GM12891 (cell line): ENCODE results near the gene IL13RA1.
A peak's percentile ranks its signal among the peaks of the same experiment; 100 is the strongest.
"Not testable (repeated sequence)": the region's sequence is repeated elsewhere in the genome, so short reads cannot be mapped to it uniquely, and the experiment has no call there.

Source experiments
- DNase-seq: peaks from one replicate; pipeline ENCODE4 v3.0.0; 2011; ENCODE audit warnings: low spot score; ENCODE audit not compliant: insufficient read length
- FAIRE-seq: peaks from 2 replicates; lab custom pipeline; 2011; peaks lifted over from hg19 to GRCh38; lab: Jason Lieb, UNC
- PAX5 ChIP-seq: IDR thresholded peaks from 2 replicates; pipeline ENCODE4 v1.6.1; 2011; ENCODE audit warnings: low read length, moderate library complexity, mild to moderate bottlenecking; ENCODE audit not compliant: insufficient read depth, severe bottlenecking
- POLR2A ChIP-seq: IDR thresholded peaks from 2 replicates; pipeline ENCODE4 v1.6.1; 2011; ENCODE audit warnings: low read depth, low read length, control low read depth
- POLR2AphosphoS5 ChIP-seq: IDR thresholded peaks from 2 replicates; pipeline ENCODE4 v1.6.1; 2011; ENCODE audit warnings: low read depth, low read length, control low read depth
- POU2F2 ChIP-seq: IDR thresholded peaks from 2 replicates; pipeline ENCODE4 v1.6.1; 2011; ENCODE audit warnings: low read depth, mild to moderate bottlenecking, control low read depth, low read length, moderate library complexity
- SPI1 ChIP-seq: IDR thresholded peaks from 2 replicates; pipeline ENCODE4 v1.6.1; 2011; ENCODE audit warnings: low read depth, low read length, control low read depth
- TAF1 ChIP-seq: IDR thresholded peaks from 2 replicates; pipeline ENCODE4 v1.6.1; 2011; ENCODE audit warnings: low read depth, low read length, control low read depth

The IL13RA1 gene

DNA sequence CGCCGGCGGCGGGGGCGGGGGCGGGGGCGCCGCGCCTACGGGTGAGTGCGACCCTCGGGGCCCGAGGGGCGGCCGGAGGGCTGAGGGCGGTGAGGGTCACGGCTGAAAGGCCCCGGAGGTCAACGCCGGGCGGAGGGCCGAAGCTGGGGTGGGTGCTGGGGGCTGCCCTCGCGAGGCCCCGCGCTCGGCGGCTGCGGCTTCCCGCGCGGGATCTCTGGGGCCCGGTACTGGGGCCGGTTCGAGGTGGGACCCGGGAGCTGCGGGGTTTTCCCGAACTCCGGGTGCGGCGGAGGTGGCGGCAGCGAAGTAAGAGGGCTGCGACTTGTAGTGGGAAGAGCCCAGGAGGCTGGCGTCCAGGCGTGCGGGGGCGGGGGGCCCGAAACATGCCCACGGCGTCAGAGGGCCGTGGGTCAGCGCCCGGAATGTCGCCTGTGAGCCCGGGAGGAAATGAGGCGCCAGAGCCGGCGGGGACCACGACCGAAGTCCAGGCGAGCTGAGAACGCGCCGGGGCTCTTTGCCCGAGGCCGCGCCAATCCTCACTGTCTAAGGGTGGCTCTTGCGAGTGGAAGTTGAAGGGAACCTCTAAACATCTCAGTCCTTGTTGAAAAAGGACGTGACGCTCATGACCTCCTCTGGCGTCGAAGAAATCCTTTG lies 407 bp downstream of the IL13RA1 start:
- DNase-seq (no peak), FAIRE-seq (no peak)
- TF ChIP-seq TAF1: no peak
- no peak for TF ChIP-seq POLR2A
- TF ChIP-seq POU2F2: no peak
- TF ChIP-seq SPI1: no peak
- no peak for TF ChIP-seq PAX5
- no peak for TF ChIP-seq POLR2AphosphoS5

DNA sequence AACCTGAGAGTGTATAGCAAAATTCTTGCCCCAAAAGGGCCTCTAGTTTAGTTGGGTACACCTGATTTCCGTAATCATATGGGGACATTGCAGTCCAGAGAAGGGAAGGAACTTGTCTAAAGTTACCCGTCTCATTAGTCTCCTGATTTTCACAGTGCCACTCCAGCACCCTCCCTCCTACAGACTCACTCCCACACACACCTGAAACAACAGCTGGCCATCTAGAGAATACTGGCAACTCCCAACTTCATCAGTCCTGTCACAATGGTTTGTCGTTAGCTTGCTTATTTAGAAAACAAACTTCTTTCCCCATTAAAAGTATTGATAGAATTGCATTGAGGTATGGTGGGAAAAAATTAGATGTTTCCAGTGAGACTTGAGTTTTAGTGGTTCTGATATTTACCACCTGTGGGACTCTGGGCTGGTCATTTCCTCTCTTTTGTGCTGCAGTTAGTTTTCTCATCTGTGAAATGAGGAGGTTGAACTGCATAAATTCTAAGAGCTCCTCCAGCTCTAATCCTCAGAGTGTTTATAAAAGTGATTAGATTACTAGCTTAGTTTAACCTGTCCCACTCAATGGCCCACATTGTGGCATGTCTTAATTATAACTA lies 1.7 kb downstream of the IL13RA1 start:
- peak; percentile 58 for FAIRE-seq
- TF ChIP-seq POLR2A (no peak), POU2F2 (no peak), SPI1 (no peak)

DNA sequence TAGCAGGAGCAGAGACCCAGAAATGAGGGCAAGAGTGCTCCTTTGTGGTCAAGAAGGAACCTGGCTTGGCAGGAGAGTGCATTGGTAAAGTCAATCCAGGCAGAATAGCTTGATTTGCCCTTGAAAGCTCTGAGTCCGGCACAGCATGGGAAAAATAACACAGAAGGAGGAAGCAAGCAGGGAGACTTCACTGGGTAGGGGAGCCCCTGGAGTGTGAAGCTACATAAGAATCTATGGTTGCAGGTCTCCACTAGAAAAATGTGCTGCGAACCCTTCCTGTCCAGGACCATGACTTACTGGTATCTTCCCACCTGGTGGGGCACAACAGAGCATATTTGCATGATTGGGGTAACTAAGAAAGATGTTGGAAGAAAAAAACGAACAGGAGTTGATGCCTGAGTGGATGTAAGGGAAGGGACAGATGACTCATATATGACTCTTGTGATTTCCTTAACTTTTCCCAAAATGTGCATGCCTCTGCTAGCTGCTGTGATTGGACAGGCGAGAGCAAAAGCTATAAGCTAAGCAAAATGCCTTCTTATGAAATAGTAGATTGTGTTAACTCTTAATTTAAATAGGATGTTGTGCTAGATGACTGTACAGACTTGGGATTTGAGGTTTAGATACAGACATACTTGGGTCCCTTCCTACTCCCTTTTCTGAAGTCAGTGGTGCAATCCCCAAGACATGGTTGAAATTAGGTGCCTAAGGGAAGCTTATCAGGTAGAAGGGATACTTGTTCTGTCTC lies 3.3 kb downstream of the IL13RA1 start:
- DNase-seq (no peak), FAIRE-seq (no peak)
- TF ChIP-seq POLR2A: no peak
- no peak for TF ChIP-seq PAX5
- TF ChIP-seq POLR2AphosphoS5: no peak
- TF ChIP-seq SPI1: no peak
- no peak for TF ChIP-seq POU2F2
- TF ChIP-seq TAF1: no peak

More for the DNA sequence above, 1.7 kb downstream of the IL13RA1 start:
- no peak for DNase-seq

DNA sequence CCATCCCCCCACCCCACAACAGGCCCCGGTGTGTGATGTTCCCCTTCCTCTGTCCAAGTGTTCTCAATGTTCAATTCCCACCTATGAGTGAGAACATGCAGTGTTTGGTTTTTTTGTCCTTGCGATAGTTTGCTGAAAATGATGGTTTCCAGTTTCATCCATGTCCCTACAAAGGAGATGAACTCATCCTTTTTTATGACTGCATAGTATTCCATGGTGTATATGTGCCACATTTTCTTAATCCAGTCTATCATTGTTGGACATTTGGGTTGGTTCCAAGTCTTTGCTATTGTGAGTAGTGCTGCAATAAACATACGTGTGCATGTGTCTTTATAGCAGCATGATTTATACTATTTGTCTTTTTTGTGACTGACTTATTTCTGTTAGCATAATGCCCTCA lies 5.1 kb downstream of the IL13RA1 start:
- DNase-seq, FAIRE-seq: not testable (repeated sequence)

DNA sequence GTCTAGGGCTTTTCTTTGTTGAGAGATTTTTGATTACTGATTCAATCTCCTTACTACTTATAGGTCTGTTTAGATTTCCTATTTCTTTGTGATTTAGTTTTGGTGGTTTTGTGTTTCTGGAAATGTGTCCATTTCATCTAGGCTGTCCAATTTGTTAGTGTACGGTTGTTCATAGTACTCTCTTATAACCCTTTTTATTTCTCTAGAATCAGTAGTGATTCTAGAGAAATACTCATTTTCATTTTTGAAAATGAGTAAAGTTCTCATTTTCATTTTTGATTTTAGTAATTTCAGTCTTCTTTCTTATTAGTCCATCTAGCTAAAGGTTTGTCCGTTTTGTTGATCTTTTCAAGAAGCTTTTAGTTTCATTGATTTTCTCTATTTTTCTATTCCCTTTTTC lies 7.5 kb downstream of the IL13RA1 start:
- TF ChIP-seq TAF1 (no peak), SPI1 (no peak), POLR2AphosphoS5 (no peak), POLR2A (no peak), POU2F2 (no peak), PAX5 (no peak)
- no peak for DNase-seq
- FAIRE-seq: no peak

DNA sequence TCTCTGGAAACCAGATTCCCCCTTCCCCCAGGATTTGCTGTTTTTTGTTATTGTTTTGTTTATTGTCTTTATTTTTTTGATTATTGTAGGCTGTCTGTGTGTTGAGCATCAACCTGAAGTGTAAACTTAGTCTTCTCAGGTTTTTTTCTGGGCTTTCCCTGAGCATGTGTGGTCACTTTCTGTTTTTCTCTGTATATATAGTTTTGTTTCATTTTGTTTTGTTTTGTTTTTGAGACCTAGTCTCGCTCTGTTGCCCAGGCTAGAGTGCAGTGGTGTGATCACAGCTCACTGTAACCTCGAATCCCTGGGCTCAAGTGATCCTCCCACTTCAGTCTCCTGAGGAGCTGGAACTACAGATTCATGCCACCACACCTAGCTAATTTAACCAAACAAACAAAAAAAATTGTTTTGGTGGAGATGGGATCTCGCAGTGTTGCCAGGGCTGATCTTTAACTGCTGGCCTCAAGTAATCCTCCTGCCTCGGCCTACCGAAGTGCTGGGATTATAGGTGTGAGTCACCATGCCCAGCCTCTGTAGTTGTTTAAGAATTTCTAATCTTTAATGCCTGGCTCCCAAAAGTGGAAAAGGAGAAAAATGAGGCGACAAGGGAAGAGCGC lies 9.1 kb downstream of the IL13RA1 start:
- peak; percentile 24 for TF ChIP-seq PAX5
- TF ChIP-seq POLR2AphosphoS5: no peak
- DNase-seq: no peak
- FAIRE-seq: peak; percentile 54

DNA sequence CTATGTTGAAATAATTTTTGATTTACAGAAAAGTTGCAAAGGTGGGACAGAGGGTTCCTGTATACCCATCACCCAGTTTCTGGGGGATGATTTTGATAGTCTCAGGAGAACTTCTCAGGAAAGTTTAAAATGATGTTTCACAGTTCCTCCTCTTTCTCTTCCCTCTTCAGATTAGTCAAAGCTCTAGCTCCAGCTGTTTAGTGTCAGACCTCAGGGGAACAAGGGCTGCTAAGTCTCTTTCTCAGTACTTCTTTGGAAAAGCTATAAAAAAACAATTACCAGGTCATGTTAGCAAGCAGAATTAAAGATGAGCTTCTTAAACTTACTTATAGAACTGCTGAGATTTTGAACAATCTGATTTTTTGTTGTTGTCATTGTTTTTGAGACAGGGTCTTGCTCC lies 12.2 kb downstream of the IL13RA1 start:
- DNase-seq (no peak), FAIRE-seq (no peak)
- TF ChIP-seq POLR2A: no peak
- no peak for TF ChIP-seq POLR2AphosphoS5
- no peak for TF ChIP-seq SPI1
- TF ChIP-seq POU2F2: no peak

DNA sequence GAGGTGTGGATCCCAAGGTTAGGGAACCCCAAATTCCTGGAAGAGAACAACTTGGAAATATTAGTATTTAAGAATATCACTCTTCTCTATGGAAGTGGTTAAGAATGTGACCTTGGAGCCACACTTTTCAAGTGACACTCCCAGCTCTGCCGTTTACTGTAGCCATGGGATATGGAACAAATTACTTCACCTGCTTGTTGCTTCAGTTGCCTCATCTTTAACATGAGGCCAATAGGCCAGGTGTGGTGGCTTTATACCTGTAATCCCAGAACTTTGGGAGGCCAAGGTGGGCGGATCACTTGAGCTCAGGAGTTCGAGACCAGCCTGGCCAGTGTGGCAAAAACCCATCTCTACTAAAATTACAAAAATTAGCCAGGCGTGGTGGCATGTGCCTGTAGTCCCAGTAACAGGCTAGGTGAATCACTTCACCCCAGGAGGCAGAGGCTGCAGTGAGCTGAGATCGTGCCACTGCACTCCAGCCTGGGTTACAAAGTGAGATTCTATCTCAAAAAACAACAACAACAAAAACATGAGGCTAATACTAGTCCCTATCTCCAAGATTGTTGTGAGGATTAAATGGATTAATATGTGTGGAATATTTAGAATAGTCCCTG lies 13.0 kb downstream of the IL13RA1 start:
- TF ChIP-seq TAF1: no peak
- no peak for TF ChIP-seq PAX5
- no peak for TF ChIP-seq SPI1
- FAIRE-seq (no peak), DNase-seq (no peak)

DNA sequence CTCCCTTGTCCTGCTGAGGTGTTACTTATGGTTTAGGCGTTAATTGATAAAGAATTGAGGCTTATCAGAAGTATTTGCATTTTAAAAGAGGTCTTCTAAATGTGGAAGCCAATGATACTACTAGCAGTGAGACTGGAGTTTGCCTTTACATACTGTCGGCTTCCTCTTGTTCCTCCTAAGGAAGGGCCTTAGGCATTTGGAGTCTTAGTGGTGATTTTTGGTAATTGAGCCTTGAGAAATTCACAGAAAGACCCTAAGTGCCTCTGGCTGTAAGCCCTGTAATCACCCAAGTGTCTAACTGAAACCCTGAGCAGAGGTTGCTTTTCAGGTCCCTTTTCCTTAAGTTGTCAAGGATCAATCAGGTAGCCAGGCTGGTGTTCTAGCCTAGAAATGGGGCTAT lies 14.8 kb downstream of the IL13RA1 start:
- DNase-seq: no peak
- FAIRE-seq: no peak
- TF ChIP-seq SPI1 (no peak), POLR2A (no peak), TAF1 (no peak), POU2F2 (no peak), PAX5 (no peak), POLR2AphosphoS5 (no peak)

DNA sequence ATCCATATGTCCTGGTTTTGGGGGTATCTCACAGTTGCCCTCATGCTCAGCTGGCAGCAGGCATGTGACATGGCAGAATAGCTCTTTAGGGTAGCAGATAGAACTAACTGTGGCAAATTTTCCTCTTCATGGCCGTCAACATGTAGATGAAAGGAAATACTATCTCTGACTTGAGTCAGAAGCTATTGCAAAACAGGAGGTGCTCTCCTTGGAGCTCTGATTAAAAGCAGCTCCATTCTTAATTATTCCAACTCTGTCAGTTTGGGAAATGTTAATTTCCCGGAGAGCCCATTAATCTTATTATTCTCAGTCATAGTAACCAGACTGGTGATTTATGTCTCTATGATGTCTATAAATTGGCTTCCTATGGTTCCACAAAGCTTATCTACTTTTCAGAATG lies 18.2 kb downstream of the IL13RA1 start:
- no peak for FAIRE-seq
- DNase-seq: no peak

More for the DNA sequence above, 18.2 kb downstream of the IL13RA1 start:
- no peak for TF ChIP-seq TAF1
